CD14-positive monocyte (primary cell): ENCODE data around the gene SLC22A3. TPM values are rescaled to one million over a fixed set of nuclear protein-coding genes. Genes with fewer than 3 reads are reported as not detected.

Experiments used
- DNase-seq, 3 donors: peaks; one replicate each; pipeline ENCODE4 v3.0.0-alpha.2; 2011 to 2022
- H2AFZ ChIP-seq: 2 replicates; pipeline ENCODE4 v1.6.0; 2012; ENCODE audit warnings: mild to moderate bottlenecking, low read depth, low read length, inconsistent platforms; ENCODE audit not compliant: insufficient read depth, poor library complexity, severe bottlenecking
- H3K27ac ChIP-seq, 2 donors: 1 replicate in 1 of 2; 2 replicates in 1 of 2; pipeline ENCODE4 v1.5.1; 2012 to 2013; ENCODE audit warnings: low read length in 2 of 2, control low read depth in 1 of 2, inconsistent platforms in 1 of 2, low read depth in 1 of 2, mild to moderate bottlenecking in 1 of 2
- H3K27me3 ChIP-seq, 2 donors: one replicate each; pipeline versions ENCODE4 v1.6.0 to v1.6.1; 2011 to 2013; ENCODE audit warnings: low read length in 2 of 2; ENCODE audit not compliant: control insufficient read depth in 2 of 2, insufficient read depth in 2 of 2
- H3K36me3 ChIP-seq, 2 donors: replicated peaks in 1 of 2; 1 replicate in 1 of 2; 2 replicates in 1 of 2; pipeline versions ENCODE4 v1.5.1 to v1.6.1; 2012 to 2013; ENCODE audit warnings: low read length in 2 of 2, control low read depth in 1 of 2, inconsistent platforms in 1 of 2, mild to moderate bottlenecking in 1 of 2; ENCODE audit not compliant: insufficient read depth in 2 of 2, control insufficient read depth in 1 of 2
- H3K4me1 ChIP-seq, 2 donors: 1 replicate in 1 of 2; 2 replicates in 1 of 2; pipeline versions ENCODE4 v1.5.1 to v1.6.1; 2012 to 2013; ENCODE audit warnings: low read length in 2 of 2, control low read depth in 1 of 2, inconsistent platforms in 1 of 2, mild to moderate bottlenecking in 1 of 2, moderate library complexity in 1 of 2; ENCODE audit not compliant: insufficient read depth in 2 of 2, control insufficient read depth in 1 of 2
- H3K4me2 ChIP-seq: replicated peaks from 2 replicates; pipeline ENCODE3; 2012; ENCODE audit warnings: low read length, moderate library complexity, mild to moderate bottlenecking; ENCODE audit not compliant: poor library complexity, severe bottlenecking; ENCODE audit errors: extremely low read depth
- H3K4me3 ChIP-seq, 3 experiments: fragments of 200-600 bp in 1 of 3; sonication (generic) in 1 of 3; replicated peaks in 1 of 3; 1 replicate in 2 of 3; 2 replicates in 1 of 3; pipeline ENCODE4 v1.5.1; 2011 to 2013; ENCODE audit warnings: low read length in 3 of 3, mild to moderate bottlenecking in 3 of 3, control low read depth in 2 of 3, low read depth in 2 of 3, inconsistent platforms in 1 of 3, moderate library complexity in 1 of 3
- H3K79me2 ChIP-seq: 2 replicates; pipeline ENCODE4 v1.6.0; 2012; ENCODE audit warnings: mild to moderate bottlenecking, control low read depth, inconsistent platforms, low read length, moderate library complexity; ENCODE audit not compliant: insufficient read depth
- H3K9ac ChIP-seq: 2 replicates; pipeline ENCODE4 v1.6.0; 2017; ENCODE audit warnings: low read length, mild to moderate bottlenecking; ENCODE audit not compliant: insufficient read depth, poor library complexity, severe bottlenecking
- H3K9me3 ChIP-seq, 2 donors: replicated peaks in 1 of 2; 1 replicate in 1 of 2; 2 replicates in 1 of 2; pipeline versions ENCODE4 v1.5.1 to v1.6.1; 2012 to 2013; ENCODE audit warnings: low read length in 2 of 2, control low read depth in 1 of 2; ENCODE audit not compliant: control insufficient read depth in 1 of 2, insufficient read depth in 1 of 2
- H4K20me1 ChIP-seq: 2 replicates; pipeline ENCODE4 v1.6.0; 2012; ENCODE audit warnings: mild to moderate bottlenecking, low read length, control low read depth, moderate library complexity; ENCODE audit not compliant: insufficient read depth
- H3K27ac Mint-ChIP-seq, 7 donors: one replicate each; pipeline ENCODE4 v1.8.0; 2020; ENCODE audit warnings: mild to moderate bottlenecking in 7 of 7, mixed read lengths in 7 of 7, moderate library complexity in 6 of 7, inconsistent platforms in 2 of 7
- H3K27me3 Mint-ChIP-seq, 3 donors: one replicate each; pipeline ENCODE4 v1.8.0; 2021 to 2022; ENCODE audit warnings: low read depth in 3 of 3, mild to moderate bottlenecking in 3 of 3, mixed read lengths in 3 of 3, moderate library complexity in 3 of 3, inconsistent platforms in 1 of 3
- H3K36me3 Mint-ChIP-seq, 2 donors: one replicate each; pipeline ENCODE4 v1.8.0; 2020; ENCODE audit warnings: mixed read lengths in 2 of 2, inconsistent platforms in 1 of 2, mild to moderate bottlenecking in 1 of 2
- H3K4me1 Mint-ChIP-seq: one replicate; pipeline ENCODE4 v1.8.0; 2020; ENCODE audit warnings: mild to moderate bottlenecking, mixed read lengths
- H3K4me3 Mint-ChIP-seq, 2 donors: one replicate each; pipeline ENCODE4 v1.8.0; 2020; ENCODE audit warnings: mild to moderate bottlenecking in 2 of 2, mixed read lengths in 2 of 2, moderate library complexity in 1 of 2
- H3K9me3 Mint-ChIP-seq, 7 donors: one replicate each; pipeline ENCODE4 v1.8.0; 2020 to 2022; ENCODE audit warnings: mixed read lengths in 7 of 7, mild to moderate bottlenecking in 6 of 7, moderate library complexity in 6 of 7, inconsistent platforms in 2 of 7
- WGBS: methylation state at CpG from one replicate; pipeline ENCODE4 v1.1.5; 2013; ENCODE audit warnings: missing lambda C conversion rate; ENCODE audit not compliant: insufficient coverage; 5-methylcytosine and 5-hydroxymethylcytosine counted together
- intact Hi-C, 2 donors: fragments of 100-400 bp; cut with micrococcal nuclease; formaldehyde crosslinking; loops; one replicate each; pipeline versions ENCODE4 v1.15.0 to v1.15.1; 2023
- polyA plus RNA-seq, 3 donors: library from polyadenylated mRNA; depleted of rRNA in 1 of 3; unstranded in 2 of 3; stranded (reverse) in 1 of 3; fragments of 300-500 nt in 2 of 3; fragments of >200 nt in 1 of 3; fragmentation: Illumina TruSeq in 2 of 3; gene quantifications; 1 replicate in 2 of 3; 2 replicates in 1 of 3; pipeline ENCODE4 v1.2.3, GENCODE V29; 2012 to 2021
- TF ChIP-seq, protein P1 (sequence below): fragments of 200-600 bp; IDR thresholded peaks from one replicate; pipeline ENCODE4 v1.8.0; 2022; ENCODE audit warnings: antibody characterized with exemption, mild to moderate bottlenecking

The SLC22A3 gene
- polyA plus RNA-seq, 3 donors: not detected

DNA sequence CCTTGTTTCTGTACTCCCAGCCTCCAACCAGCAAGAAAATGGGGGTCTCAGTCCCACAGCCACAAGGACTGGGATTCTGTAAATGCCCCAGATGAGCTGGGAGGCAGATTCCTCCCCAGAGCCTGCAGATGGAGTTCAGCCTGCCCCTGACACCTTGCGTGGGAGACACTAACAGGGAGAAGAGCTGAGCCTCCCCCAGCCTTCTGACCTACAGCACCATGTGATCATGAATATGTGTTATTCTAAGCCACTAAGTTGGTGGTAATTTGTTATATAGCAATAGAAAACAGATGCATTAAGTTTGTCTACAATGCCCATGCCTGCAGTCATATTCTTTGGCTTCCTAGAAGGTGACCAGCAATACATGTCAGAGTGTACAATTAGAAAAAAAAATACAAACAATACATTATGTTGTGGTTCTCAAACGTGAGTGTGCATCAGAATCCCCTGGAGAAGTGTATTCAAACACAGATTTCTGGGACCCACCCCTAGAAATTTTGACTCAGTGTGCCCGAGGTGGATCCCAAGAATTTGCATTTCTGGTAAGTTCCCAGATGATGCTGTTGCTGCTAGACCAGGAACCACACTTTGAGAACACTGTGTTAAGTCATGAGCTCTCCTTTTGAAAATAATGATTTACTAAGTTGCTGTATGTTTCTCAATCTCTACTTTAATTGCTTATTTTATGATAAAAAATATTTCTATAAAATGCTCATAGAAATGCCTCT is 39.9 kb downstream of the SLC22A3 start:
- H3K9me3 ChIP-seq: no peaks in the 10 kb centered on the region
- H3K27ac Mint-ChIP-seq: no peak overlapping the region
- TF ChIP-seq, protein P1, sequence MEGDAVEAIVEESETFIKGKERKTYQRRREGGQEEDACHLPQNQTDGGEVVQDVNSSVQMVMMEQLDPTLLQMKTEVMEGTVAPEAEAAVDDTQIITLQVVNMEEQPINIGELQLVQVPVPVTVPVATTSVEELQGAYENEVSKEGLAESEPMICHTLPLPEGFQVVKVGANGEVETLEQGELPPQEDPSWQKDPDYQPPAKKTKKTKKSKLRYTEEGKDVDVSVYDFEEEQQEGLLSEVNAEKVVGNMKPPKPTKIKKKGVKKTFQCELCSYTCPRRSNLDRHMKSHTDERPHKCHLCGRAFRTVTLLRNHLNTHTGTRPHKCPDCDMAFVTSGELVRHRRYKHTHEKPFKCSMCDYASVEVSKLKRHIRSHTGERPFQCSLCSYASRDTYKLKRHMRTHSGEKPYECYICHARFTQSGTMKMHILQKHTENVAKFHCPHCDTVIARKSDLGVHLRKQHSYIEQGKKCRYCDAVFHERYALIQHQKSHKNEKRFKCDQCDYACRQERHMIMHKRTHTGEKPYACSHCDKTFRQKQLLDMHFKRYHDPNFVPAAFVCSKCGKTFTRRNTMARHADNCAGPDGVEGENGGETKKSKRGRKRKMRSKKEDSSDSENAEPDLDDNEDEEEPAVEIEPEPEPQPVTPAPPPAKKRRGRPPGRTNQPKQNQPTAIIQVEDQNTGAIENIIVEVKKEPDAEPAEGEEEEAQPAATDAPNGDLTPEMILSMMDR: no peak
- no peak overlapping the region for H3K4me3 Mint-ChIP-seq
- H3K79me2 ChIP-seq: no peaks in the 10 kb centered on the region
- H3K4me2 ChIP-seq: no peak overlapping the region
- no peak overlapping the region for H3K27ac ChIP-seq
- H3K9me3 Mint-ChIP-seq: peaks cover 0 to 5% (median 0%) of the 10 kb centered on the region in 7 donors
- intact Hi-C loops: no loop called here
- no peak overlapping the region for H3K9ac ChIP-seq
- H3K27me3 ChIP-seq: no peaks in the 10 kb centered on the region
- no peaks in the 10 kb centered on the region for H3K4me1 ChIP-seq
- no peak for DNase-seq
- no peak overlapping the region for H3K4me3 ChIP-seq
- H3K4me1 Mint-ChIP-seq: no peaks in the 10 kb centered on the region
- peaks cover 3 to 4% (median 4%) of the 10 kb centered on the region in 3 donors for H3K27me3 Mint-ChIP-seq
- no CpG with 5 or more reads among the region's 3 CpGs for WGBS
- no peaks in the 10 kb centered on the region for H3K36me3 ChIP-seq
- no peaks in the 10 kb centered on the region for H3K36me3 Mint-ChIP-seq
- no peaks in the 10 kb centered on the region for H4K20me1 ChIP-seq
- no peak overlapping the region for H2AFZ ChIP-seq

DNA sequence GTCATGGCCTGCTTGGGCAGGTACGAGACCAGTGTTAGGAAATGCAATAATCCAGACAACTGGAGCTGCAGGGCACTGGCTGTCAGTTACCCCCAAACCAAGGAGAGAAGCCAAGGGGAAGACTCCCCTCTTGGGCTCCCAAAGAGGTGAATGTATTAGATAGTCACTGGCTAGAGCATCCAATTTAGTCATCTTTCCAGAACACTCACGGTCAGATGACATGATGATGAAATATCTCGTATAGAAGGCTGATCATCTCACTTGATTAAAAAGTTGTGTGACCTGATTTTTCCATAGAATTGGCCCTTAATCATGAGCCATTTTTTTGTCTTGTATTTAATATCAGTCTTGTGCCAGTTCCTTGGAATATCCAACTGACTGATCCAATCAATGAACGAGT is 40.7 kb downstream of the SLC22A3 start:
- Mint-ChIP-seq H3K9me3 (peaks cover 0 to 5% (median 0%) of the 10 kb centered on the region in 7 donors), H3K4me3 (no peak overlapping the region), H3K36me3 (no peaks in the 10 kb centered on the region), H3K27me3 (peaks cover 2 to 3% (median 3%) of the 10 kb centered on the region in 3 donors), H3K27ac (no peak overlapping the region), H3K4me1 (no peaks in the 10 kb centered on the region)
- no peak overlapping the region for H3K4me3 ChIP-seq
- no peaks in the 10 kb centered on the region for H3K79me2 ChIP-seq
- no peaks in the 10 kb centered on the region for H3K27me3 ChIP-seq
- no peaks in the 10 kb centered on the region for H4K20me1 ChIP-seq
- TF ChIP-seq, protein P1: no peak
- WGBS: 100% methylated on average over 2 of the region's 4 CpGs
- no peak overlapping the region for H3K4me2 ChIP-seq
- H3K36me3 ChIP-seq: no peaks in the 10 kb centered on the region
- H3K9me3 ChIP-seq: no peaks in the 10 kb centered on the region
- H2AFZ ChIP-seq: no peak overlapping the region
- no peak overlapping the region for H3K9ac ChIP-seq
- H3K27ac ChIP-seq: no peak overlapping the region
- H3K4me1 ChIP-seq: no peaks in the 10 kb centered on the region
- DNase-seq: no peak
- intact Hi-C loops: no loop called here
